ES-I3 (cell line): Measurements from ENCODE around the gene TSPAN19.

Source experiments
- H3K36me3 ChIP-seq: 2 replicates; pipeline ENCODE4 v1.6.1; 2013; ENCODE audit warnings: mild to moderate bottlenecking, low read length, control low read depth, moderate library complexity; ENCODE audit not compliant: insufficient read depth
- H3K4me1 ChIP-seq: 2 replicates; pipeline ENCODE4 v1.6.1; 2013; ENCODE audit warnings: mild to moderate bottlenecking, control low read depth, low read length; ENCODE audit not compliant: insufficient read depth
- H3K9ac ChIP-seq: 2 replicates; pipeline ENCODE4 v1.6.1; 2013; ENCODE audit warnings: low read depth, mild to moderate bottlenecking, low read length, moderate library complexity
- H3K9me3 ChIP-seq: 2 replicates; pipeline ENCODE4 v1.6.1; 2013; ENCODE audit warnings: mild to moderate bottlenecking, low read length, moderate library complexity; ENCODE audit not compliant: control insufficient read depth, insufficient read depth

Gene TSPAN19

DNA sequence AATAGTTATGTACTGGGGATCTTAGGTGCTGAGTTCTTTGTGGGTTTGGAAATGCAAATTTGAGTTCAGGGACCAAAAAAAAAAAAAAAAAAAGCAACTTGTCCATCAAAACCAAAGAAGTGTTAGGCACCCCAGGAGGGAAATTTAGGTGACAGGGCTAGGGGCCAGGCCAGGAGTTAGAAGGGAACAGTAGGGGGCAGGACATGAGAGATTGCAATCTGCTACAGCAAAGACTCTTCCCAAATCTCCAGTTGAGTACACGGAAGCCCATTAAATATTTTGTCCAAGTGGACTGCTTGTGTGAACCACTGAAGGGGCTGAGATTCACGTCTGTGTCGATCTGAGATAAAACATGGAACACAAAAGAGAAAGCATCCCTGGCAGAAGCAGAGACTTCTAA is 52.8 kb downstream of the TSPAN19 start:
- Histone ChIP-seq H3K9ac (no peak overlapping the region), H3K36me3 (no peaks in the 10 kb centered on the region), H3K9me3 (no peaks in the 10 kb centered on the region), H3K4me1 (peaks cover 8% of the 10 kb centered on the region; the same call in 1 of the 2 replicates)

GRCh38 chr12:84982888-84983287 is 53.2 kb downstream of the TSPAN19 start:
- Histone ChIP-seq H3K9me3 (no peaks in the 10 kb centered on the region), H3K9ac (no peak overlapping the region), H3K36me3 (no peaks in the 10 kb centered on the region), H3K4me1 (peaks cover 8% of the 10 kb centered on the region; the same call in 1 of the 2 replicates)

DNA sequence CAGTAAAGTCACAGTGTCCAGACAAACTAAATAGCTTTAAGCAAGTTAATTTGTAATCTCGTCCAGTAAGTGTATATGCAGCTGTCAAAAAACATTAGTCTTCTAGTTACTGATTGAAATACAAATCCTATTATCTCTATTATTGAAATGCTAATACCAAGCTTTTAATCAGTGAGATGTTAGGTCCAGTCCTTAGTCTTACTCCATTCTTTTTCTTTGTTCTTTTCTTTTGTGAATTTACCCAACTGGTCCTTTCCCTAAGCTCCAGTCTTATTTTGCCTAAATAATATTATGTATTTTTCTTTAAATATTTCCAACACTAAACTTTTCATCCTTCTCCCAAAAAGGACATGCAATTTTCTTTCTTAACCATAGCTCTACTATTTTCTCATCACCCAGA is 57.2 kb downstream of the TSPAN19 start:
- Histone ChIP-seq H3K4me1 (peaks cover 8% of the 10 kb centered on the region; the same call in 1 of the 2 replicates), H3K9me3 (no peaks in the 10 kb centered on the region), H3K9ac (no peak overlapping the region), H3K36me3 (no peaks in the 10 kb centered on the region)

DNA sequence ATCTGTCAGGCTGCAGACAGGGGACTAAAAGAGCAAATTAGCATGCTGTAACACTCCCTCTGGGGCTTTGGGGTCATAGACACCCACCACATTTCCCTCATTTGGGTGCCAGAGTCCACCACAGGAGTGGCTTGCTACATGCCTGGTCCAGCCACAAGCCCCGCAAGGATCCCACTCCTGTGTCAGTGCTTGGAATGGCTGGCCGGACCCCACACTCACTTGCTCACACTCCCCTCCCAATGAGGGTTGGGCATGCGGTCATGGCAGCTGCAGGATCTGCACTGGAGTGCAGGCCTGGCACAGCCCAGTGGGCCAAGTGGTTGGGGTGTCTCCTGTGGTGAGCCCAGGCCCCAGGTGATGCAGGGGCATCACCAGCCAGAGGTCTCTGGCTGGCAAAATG is 59.9 kb downstream of the TSPAN19 start:
- no peaks in the 10 kb centered on the region for H3K4me1 ChIP-seq
- H3K9me3 ChIP-seq = no peaks in the 10 kb centered on the region
- H3K9ac ChIP-seq = no peak overlapping the region
- no peaks in the 10 kb centered on the region for H3K36me3 ChIP-seq

- Histone ChIP-seq H3K4me1 (no peaks in the 10 kb centered on the region), H3K9me3 (no peaks in the 10 kb centered on the region), H3K9ac (no peak overlapping the region), H3K36me3 (no peaks in the 10 kb centered on the region)
These were observed 61.8 kb downstream of the TSPAN19 start for GRCh38 chr12:84974155-84974815.

- no peaks in the 10 kb centered on the region for H3K4me1 ChIP-seq
- no peaks in the 10 kb centered on the region for H3K36me3 ChIP-seq
- H3K9ac ChIP-seq = no peak overlapping the region
- H3K9me3 ChIP-seq = no peaks in the 10 kb centered on the region
These were observed 63.1 kb downstream of the TSPAN19 start for GRCh38 chr12:84973026-84973425.

DNA sequence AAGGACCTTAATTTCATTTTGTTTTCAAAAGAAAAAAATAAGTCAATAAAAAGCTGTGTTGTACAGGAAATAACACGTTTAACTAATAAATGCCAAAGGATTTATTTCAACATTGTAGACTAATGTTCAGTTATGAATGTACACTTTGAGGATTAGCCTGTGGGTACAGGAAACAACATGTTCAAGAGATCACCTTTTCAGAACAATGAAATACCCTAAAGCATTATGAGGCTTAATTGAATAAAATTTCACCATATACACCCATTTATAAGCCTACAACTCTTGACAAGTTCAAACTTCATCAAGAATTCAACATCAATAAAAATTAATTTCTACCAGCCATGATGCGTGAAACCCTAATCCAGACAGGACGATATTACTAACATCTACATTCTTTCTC is 66.9 kb downstream of the TSPAN19 start:
- no peaks in the 10 kb centered on the region for H3K4me1 ChIP-seq
- no peak overlapping the region for H3K9ac ChIP-seq
- H3K9me3 ChIP-seq = no peaks in the 10 kb centered on the region
- H3K36me3 ChIP-seq = no peaks in the 10 kb centered on the region
